WTC11 (cell line): ENCODE data around the gene IFI44.

Experiments
- CREB1 ChIP-seq: sonication (generic); formaldehyde crosslinking; IDR thresholded peaks from 2 replicates; pipeline ENCODE4 v1.8.0; 2023; ENCODE audit warnings: mild to moderate bottlenecking, missing genetic modification reagents
- NR2C2 ChIP-seq: sonication (generic); formaldehyde crosslinking; IDR thresholded peaks from 2 replicates; pipeline ENCODE4 v1.8.0; 2022; ENCODE audit warnings: mild to moderate bottlenecking, missing genetic modification reagents
- SOX15 ChIP-seq: fragments of 250-450 bp; sonication (Bioruptor Pico); IDR thresholded peaks from 2 replicates; pipeline ENCODE4 v1.9.0; 2021; ENCODE audit warnings: mild to moderate bottlenecking
- TEAD4 ChIP-seq: sonication (generic); formaldehyde crosslinking; IDR thresholded peaks from 2 replicates; pipeline ENCODE4 v1.8.0; 2022; ENCODE audit warnings: mild to moderate bottlenecking, missing genetic modification reagents
- ZBTB21 ChIP-seq: sonication (generic); formaldehyde crosslinking; IDR thresholded peaks from 2 replicates; pipeline ENCODE4 v1.8.1; 2023; ENCODE audit warnings: mild to moderate bottlenecking, missing genetic modification reagents, borderline replicate concordance
- ZNF121 ChIP-seq: sonication (generic); formaldehyde crosslinking; IDR thresholded peaks from 2 replicates; pipeline ENCODE4 v1.8.0; 2023; ENCODE audit warnings: missing genetic modification reagents
- ZNF232 ChIP-seq: sonication (generic); formaldehyde crosslinking; IDR thresholded peaks from 2 replicates; pipeline ENCODE4 v1.8.0; 2022; ENCODE audit warnings: mild to moderate bottlenecking, missing genetic modification reagents
- ZNF317 ChIP-seq: sonication (generic); formaldehyde crosslinking; IDR thresholded peaks from 2 replicates; pipeline ENCODE4 v1.8.1; 2023; ENCODE audit warnings: low read depth, mild to moderate bottlenecking, moderate library complexity, missing genetic modification reagents, borderline replicate concordance
- TF ChIP-seq, protein P1 (sequence below): fragments of 200-600 bp; IDR thresholded peaks from 2 replicates; pipeline ENCODE4 v1.8.0; 2022; ENCODE audit warnings: antibody characterized with exemption
- TF ChIP-seq, protein P2 (sequence below): sonication (generic); formaldehyde crosslinking; IDR thresholded peaks from 2 replicates; pipeline ENCODE4 v1.8.0; 2023; ENCODE audit warnings: missing genetic modification reagents
- TF ChIP-seq, protein P3 (sequence below): sonication (generic); formaldehyde crosslinking; IDR thresholded peaks from 2 replicates; pipeline ENCODE4 v1.8.0; 2022; ENCODE audit warnings: mild to moderate bottlenecking, missing genetic modification reagents
- TF ChIP-seq, protein P4 (sequence below): sonication (generic); formaldehyde crosslinking; IDR thresholded peaks from 2 replicates; pipeline ENCODE4 v1.8.1; 2022; ENCODE audit warnings: low read depth, missing genetic modification reagents, borderline replicate concordance
- TF ChIP-seq, protein P5 (sequence below): sonication (generic); formaldehyde crosslinking; IDR thresholded peaks from 2 replicates; pipeline ENCODE4 v1.8.0; 2022; ENCODE audit warnings: mild to moderate bottlenecking, missing genetic modification reagents

DNA sequence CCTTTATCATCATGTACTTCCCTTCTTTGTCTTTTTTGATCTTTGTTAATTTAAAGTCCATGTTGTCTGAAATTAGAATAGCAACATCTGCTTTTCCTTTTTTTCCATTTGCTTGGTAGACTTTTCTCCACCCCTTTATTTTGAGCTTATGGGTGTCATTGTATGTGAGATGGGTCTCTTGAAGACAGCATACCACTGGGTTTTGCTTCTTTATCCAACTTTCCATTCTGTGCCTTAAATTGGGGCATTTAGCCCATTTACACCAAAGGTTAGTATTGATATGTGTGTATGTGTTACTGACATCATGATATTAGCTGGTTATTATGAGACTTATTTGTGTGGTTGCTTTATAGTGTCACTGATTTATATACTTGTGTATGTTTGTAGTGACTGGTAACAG lies 50.2 kb downstream of the IFI44 start:
- TF ChIP-seq, protein P1, sequence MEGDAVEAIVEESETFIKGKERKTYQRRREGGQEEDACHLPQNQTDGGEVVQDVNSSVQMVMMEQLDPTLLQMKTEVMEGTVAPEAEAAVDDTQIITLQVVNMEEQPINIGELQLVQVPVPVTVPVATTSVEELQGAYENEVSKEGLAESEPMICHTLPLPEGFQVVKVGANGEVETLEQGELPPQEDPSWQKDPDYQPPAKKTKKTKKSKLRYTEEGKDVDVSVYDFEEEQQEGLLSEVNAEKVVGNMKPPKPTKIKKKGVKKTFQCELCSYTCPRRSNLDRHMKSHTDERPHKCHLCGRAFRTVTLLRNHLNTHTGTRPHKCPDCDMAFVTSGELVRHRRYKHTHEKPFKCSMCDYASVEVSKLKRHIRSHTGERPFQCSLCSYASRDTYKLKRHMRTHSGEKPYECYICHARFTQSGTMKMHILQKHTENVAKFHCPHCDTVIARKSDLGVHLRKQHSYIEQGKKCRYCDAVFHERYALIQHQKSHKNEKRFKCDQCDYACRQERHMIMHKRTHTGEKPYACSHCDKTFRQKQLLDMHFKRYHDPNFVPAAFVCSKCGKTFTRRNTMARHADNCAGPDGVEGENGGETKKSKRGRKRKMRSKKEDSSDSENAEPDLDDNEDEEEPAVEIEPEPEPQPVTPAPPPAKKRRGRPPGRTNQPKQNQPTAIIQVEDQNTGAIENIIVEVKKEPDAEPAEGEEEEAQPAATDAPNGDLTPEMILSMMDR: no peak
- TF ChIP-seq, protein P2, sequence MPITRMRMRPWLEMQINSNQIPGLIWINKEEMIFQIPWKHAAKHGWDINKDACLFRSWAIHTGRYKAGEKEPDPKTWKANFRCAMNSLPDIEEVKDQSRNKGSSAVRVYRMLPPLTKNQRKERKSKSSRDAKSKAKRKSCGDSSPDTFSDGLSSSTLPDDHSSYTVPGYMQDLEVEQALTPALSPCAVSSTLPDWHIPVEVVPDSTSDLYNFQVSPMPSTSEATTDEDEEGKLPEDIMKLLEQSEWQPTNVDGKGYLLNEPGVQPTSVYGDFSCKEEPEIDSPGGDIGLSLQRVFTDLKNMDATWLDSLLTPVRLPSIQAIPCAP: no peak
- TF ChIP-seq, protein P3, sequence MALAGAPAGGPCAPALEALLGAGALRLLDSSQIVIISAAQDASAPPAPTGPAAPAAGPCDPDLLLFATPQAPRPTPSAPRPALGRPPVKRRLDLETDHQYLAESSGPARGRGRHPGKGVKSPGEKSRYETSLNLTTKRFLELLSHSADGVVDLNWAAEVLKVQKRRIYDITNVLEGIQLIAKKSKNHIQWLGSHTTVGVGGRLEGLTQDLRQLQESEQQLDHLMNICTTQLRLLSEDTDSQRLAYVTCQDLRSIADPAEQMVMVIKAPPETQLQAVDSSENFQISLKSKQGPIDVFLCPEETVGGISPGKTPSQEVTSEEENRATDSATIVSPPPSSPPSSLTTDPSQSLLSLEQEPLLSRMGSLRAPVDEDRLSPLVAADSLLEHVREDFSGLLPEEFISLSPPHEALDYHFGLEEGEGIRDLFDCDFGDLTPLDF: no peak
- TF ChIP-seq CREB1 (CRISPR knock-in tag) (no peak), ZNF317 (no peak), NR2C2 (CRISPR knock-in tag) (no peak), SOX15 (CRISPR knock-in tag) (no peak), TEAD4 (CRISPR knock-in tag) (no peak), ZNF232 (CRISPR knock-in tag) (no peak), ZBTB21 (CRISPR knock-in tag) (no peak), ZNF121 (CRISPR knock-in tag) (no peak)
- TF ChIP-seq, protein P4, sequence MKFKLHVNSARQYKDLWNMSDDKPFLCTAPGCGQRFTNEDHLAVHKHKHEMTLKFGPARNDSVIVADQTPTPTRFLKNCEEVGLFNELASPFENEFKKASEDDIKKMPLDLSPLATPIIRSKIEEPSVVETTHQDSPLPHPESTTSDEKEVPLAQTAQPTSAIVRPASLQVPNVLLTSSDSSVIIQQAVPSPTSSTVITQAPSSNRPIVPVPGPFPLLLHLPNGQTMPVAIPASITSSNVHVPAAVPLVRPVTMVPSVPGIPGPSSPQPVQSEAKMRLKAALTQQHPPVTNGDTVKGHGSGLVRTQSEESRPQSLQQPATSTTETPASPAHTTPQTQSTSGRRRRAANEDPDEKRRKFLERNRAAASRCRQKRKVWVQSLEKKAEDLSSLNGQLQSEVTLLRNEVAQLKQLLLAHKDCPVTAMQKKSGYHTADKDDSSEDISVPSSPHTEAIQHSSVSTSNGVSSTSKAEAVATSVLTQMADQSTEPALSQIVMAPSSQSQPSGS: no peak
- TF ChIP-seq, protein P5, sequence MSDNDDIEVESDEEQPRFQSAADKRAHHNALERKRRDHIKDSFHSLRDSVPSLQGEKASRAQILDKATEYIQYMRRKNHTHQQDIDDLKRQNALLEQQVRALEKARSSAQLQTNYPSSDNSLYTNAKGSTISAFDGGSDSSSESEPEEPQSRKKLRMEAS (CRISPR knock-in tag): no peak
